MM.1S (cell line): ENCODE measurements around the gene GSG1L.

Experiments used
- CTCF ChIP-seq: fragments of 300-600 bp; sonication (generic); IDR thresholded peaks from 2 replicates; pipeline ENCODE4 v1.5.1; 2016; ENCODE audit warnings: antibody characterized with exemption, low read length, mixed read lengths
- EZH2 ChIP-seq: fragments of 300-600 bp; sonication (generic); optimal IDR thresholded peaks from 2 replicates; pipeline ENCODE3; 2017; ENCODE audit warnings: low read depth, mild to moderate bottlenecking, antibody characterized with exemption, low read length, mixed read lengths

GRCh38 chr16:28014851-28015250, 48.7 kb downstream of the GSG1L start:
- TF ChIP-seq CTCF, result no peak
- TF ChIP-seq EZH2, result no peak
